ENCODE measurements around the gene NRG2.

The NRG2 gene

GRCh38 chr5:140042643-140043507, at the start of gene NRG2:
NRG2 (minus strand) TSS chr5:140043299.
- DNase-seq (ENCODE audit: low spot score): peak; percentile 54

GRCh38 chr5:140090251-140090650, 47.2 kb upstream of the NRG2 start:
- no peak for DNase-seq (ENCODE audit: low spot score)

- no peak for DNase-seq (ENCODE audit: low spot score)
These were observed 41.4 kb upstream of the NRG2 start for GRCh38 chr5:140084541-140084940.

- DNase-seq (ENCODE audit: low spot score): no peak
These were observed 40.6 kb upstream of the NRG2 start for GRCh38 chr5:140083650-140084049.

GRCh38 chr5:140083120-140083519, 40.0 kb upstream of the NRG2 start:
- no peak for DNase-seq (ENCODE audit: low spot score)

- DNase-seq (ENCODE audit: low spot score): no peak
These were observed 33.7 kb upstream of the NRG2 start for GRCh38 chr5:140076788-140077187.

- DNase-seq (ENCODE audit: low spot score): no peak
These were observed 33.0 kb upstream of the NRG2 start for GRCh38 chr5:140076142-140076541.

- peak; percentile 7 for DNase-seq (ENCODE audit: low spot score)
These were observed 32.3 kb upstream of the NRG2 start for GRCh38 chr5:140075371-140075770.

GRCh38 chr5:140073296-140073695, 30.2 kb upstream of the NRG2 start:
- DNase-seq (ENCODE audit: low spot score): peak; percentile 26

GRCh38 chr5:140072812-140073211, 29.7 kb upstream of the NRG2 start:
- no peak for DNase-seq (ENCODE audit: low spot score)

GRCh38 chr5:140060816-140061215, 17.7 kb upstream of the NRG2 start:
- no peak for DNase-seq (ENCODE audit: low spot score)

GRCh38 chr5:140058212-140058932, 15.3 kb upstream of the NRG2 start:
- DNase-seq (ENCODE audit: low spot score): no peak

- no peak for DNase-seq (ENCODE audit: low spot score)
These were observed 13.8 kb upstream of the NRG2 start for GRCh38 chr5:140056880-140057279.

- no peak for DNase-seq (ENCODE audit: low spot score)
These were observed 12.1 kb upstream of the NRG2 start for GRCh38 chr5:140055152-140055551.

- DNase-seq (ENCODE audit: low spot score): no peak
These were observed 11.1 kb upstream of the NRG2 start for GRCh38 chr5:140054086-140054689.

GRCh38 chr5:140051950-140052349, 8.9 kb upstream of the NRG2 start:
- no peak for DNase-seq (ENCODE audit: low spot score)

- no peak for DNase-seq (ENCODE audit: low spot score)
These were observed 6.6 kb upstream of the NRG2 start for GRCh38 chr5:140049713-140050112.

GRCh38 chr5:140049205-140049604, 6.1 kb upstream of the NRG2 start:
- no peak for DNase-seq (ENCODE audit: low spot score)

- no peak for DNase-seq (ENCODE audit: low spot score)
These were observed 942 bp upstream of the NRG2 start for GRCh38 chr5:140044041-140044440.

- no peak for DNase-seq (ENCODE audit: low spot score)
These were observed 391 bp upstream of the NRG2 start for GRCh38 chr5:140043508-140043872.

GRCh38 chr5:140042393-140042642, 781 bp downstream of the NRG2 start:
- DNase-seq (ENCODE audit: low spot score): no peak

- DNase-seq (ENCODE audit: low spot score): no peak
These were observed 1.4 kb downstream of the NRG2 start for GRCh38 chr5:140041492-140042392.

All from LoVo (cell line).